ENCODE results near the gene ZFPM1. TPM values are rescaled to one million over a fixed set of nuclear protein-coding genes. Genes with fewer than 3 reads are reported as not detected.

ZFPM1 gene
- polyA plus RNA-seq, 1 donor: 1.8 TPM

Other genes with a start within 250 kb of the ZFPM1 start
- 4.9 TPM for gene ZNF469, start 70.3 kb upstream of the ZFPM1 start, polyA plus RNA-seq (ENCODE audit: insufficient read length)
- gene ZC3H18, start 117.1 kb downstream of the ZFPM1 start, polyA plus RNA-seq (ENCODE audit: insufficient read length): 26.0 TPM
- gene IL17C, start 185.3 kb downstream of the ZFPM1 start, polyA plus RNA-seq (ENCODE audit: insufficient read length): not detected
- gene CYBA, start 197.8 kb downstream of the ZFPM1 start, polyA plus RNA-seq (ENCODE audit: insufficient read length): 39.6 TPM
- gene MVD, start 209.8 kb downstream of the ZFPM1 start, polyA plus RNA-seq (ENCODE audit: insufficient read length): 30.1 TPM
- 7.9 TPM for gene SNAI3, start 233.2 kb downstream of the ZFPM1 start, polyA plus RNA-seq (ENCODE audit: insufficient read length)